OCI-LY1 (cell line): Measurements from ENCODE around the gene ADAT1.

ENCODE experiments used
- CTCF ChIP-seq: fragments of 200-600 bp; sonication (generic), shearing (Covaris generic); IDR thresholded peaks from 2 replicates; pipeline ENCODE4 v1.5.1; 2017; ENCODE audit warnings: mild to moderate bottlenecking, antibody characterized with exemption, low read length, moderate library complexity, mixed read lengths
- EZH2 ChIP-seq: fragments of 200-600 bp; sonication (generic), shearing (Covaris generic); IDR thresholded peaks from 2 replicates; pipeline ENCODE4 v1.8.0; 2017; ENCODE audit warnings: borderline replicate concordance, mixed run types, mild to moderate bottlenecking, antibody characterized with exemption, low read length, moderate library complexity, mixed read lengths

DNA sequence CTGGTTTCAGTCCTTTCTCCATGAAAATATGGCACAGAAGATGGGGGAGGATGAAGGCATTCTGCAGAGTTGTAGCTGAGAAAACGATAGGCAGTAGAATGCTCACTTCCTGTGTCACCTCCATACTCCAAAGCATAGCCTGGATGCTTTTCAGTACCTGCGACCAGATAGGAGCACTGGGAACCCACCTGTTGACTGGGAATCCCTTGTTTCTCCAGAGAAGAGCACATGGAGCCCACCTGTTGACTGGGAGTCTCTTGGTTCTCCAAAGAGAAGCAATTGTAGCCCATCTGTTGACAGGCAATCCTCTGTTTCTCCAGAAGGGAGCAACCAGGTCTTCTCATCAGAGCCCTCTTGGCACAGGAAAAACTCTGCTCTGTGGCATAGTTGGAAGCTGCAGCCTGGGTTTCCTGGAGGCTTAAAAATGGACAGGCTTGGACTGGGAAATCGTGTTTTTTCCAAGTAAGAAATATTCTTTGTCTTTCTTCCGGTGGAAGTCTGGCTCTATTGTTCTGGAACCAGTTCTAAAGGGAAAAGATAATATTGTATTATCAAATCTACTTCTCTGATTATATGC lies 37.7 kb upstream of the ADAT1 start:
- TF ChIP-seq CTCF: no peak
- no peak for TF ChIP-seq EZH2
